HL-60/S4 treated with retinoic acid at 250 ng/mL for 4 days and 3 days (cell line): ENCODE results near the gene C11orf54.
"Not testable (repeated sequence)": the region's sequence is repeated elsewhere in the genome, so short reads cannot be mapped to it uniquely, and the experiment has no call there.

Source experiments
- in situ Hi-C: fragments of 300-500 bp; cut with MboI; formaldehyde crosslinking; loops from 2 replicates; pipeline ENCODE4 v1.7.0; 2022; ENCODE audit warnings: low sequenced_read_pairs

C11orf54 gene

GRCh38 chr11:93734427-93735222 lies 6.8 kb upstream of the C11orf54 start:
- in situ Hi-C loops: no loop called here

DNA sequence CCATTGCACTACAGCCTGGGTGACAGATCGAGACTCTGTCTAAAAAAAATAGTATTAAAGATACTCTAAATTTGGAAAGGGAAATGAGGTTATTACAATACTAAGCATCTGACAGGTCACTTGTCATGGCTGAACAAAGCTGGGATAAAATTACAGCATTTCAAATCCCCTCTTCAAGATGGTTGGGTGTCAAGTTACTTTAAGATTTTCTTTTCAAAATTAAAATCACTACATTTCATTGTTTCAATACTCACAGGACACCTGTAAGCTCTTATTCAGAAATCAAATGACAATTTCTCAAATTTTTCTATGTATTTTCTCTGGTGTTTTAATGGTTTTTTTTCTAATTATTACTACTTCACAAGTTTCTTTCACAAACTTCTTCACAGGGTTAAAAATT lies 5.8 kb upstream of the C11orf54 start:
- in situ Hi-C loops: no loop called here

- in situ Hi-C loops: no loop called here
Observed at GRCh38 chr11:93736129-93736528, 5.3 kb upstream of the C11orf54 start.

DNA sequence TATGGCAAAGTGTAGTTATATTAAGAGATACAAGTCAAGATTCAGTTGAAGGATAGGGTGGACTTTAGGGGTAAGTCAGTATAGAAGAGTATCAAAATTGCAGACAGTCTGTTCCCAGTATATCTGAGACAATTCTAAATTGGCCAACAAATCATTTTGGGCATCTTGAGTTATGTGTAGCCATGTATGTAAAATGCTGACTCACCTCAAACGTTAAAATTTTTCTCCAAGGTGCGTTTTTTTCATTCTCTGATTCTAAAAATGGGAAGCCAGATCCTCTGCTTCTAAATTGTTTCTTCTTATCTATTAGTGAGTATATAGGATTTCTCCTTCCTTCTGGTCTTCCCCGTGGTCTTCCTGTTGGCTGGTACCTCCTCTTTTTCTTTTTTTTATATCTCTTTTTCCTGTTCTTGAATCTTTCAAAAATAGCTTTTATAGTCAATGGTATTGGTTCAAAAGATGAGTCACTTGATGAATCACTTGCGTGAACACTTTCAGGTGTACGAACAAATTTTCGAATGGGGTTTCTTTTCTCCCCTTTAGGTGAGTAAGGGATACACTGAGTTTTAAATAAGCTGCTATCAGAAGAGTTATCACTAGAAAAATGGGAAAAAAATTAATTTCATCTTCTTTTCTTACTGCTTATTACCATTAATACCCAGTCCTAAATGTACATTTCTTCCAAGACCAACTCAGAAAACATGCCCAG lies 3.4 kb upstream of the C11orf54 start:
- in situ Hi-C loops: no loop called here

DNA sequence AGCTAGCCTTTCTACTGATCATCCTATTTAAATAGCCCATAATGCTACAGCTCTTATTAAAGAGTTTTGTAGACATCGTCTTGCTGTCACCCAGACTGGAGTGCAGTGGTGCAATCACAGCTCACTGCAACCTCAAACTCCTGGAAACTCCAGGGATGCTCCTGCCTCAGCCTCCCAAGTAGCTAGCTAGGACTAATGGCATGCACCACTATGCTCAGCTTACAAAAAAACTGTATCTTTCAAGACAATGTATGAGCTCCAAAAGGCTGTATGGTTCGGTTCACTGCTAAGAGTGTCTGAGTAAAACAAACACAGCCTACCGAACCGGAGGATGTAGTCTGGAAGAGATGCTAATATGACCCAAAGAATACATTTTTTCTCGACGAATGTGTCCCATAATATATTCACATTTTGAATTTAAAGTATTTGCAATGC lies 2.8 kb upstream of the C11orf54 start:
- in situ Hi-C loops: no loop called here

- in situ Hi-C loops: no loop called here
Observed at GRCh38 chr11:93740031-93740729, 1.3 kb upstream of the C11orf54 start.

DNA sequence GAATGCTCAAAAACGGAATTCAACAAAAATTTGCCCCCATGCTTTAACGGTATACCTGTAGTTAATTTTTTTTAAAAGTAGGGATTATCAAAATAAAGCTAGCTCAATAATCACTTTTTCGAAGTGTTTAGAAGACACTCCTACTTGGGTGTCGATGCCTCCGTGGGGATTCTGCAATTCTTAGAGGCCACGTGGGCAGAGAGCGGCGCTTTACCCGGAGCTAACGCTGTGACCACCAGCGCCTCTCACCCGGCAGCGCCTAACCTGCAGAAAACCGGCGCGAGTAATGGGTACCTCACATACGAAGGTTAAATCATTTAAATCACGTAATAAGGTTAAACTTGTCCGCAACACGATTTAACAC lies 760 bp upstream of the C11orf54 start:
- in situ Hi-C loops: no loop called here

GRCh38 chr11:93741882-93742226 lies 382 bp downstream of the C11orf54 start:
- in situ Hi-C loops: no loop called here

DNA sequence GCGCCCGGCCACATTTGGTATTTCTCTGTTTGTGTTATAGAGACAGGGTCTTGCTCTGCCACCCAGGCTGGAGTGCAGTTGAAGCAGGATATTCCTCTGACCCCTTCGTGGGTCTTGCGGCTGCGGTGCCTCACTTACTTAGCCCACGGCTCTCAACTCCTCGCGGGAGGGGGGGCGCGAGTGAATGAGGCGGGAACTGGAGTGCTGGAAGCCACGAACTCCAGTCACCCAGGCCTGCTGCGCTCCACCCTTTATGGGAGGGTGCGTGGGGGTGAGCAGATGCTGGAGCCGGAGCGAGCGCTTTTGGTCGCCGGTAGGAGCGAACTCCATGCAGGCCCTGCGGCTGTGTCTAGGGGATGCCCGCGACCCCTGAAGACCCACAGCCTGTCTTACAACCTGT lies 1.8 kb downstream of the C11orf54 start:
- in situ Hi-C loops: no loop called here

GRCh38 chr11:93744669-93745004 lies 3.2 kb downstream of the C11orf54 start:
- in situ Hi-C loops: no loop called here

GRCh38 chr11:93745005-93745755 lies 3.7 kb downstream of the C11orf54 start:
- in situ Hi-C loops: not testable (repeated sequence)

DNA sequence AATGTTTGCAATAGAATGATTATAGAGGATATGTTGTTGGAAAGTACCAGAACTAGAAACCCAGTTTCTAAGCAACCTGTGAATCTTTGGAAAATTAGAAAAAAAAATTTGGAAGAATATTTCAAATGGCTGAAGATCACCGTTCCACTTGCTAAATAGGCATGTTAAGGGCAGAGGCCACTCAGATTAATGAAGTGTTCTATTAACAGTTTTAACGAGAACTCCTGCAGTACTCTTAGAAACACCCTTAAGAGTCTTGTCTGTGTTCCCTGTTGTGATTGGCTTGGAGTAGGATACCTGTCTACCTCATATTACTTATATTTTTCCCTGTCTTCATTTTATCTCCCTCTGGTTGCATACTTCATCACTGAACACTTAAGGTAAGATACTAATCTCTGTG lies 4.6 kb downstream of the C11orf54 start:
- in situ Hi-C loops: no loop called here

- in situ Hi-C loops: no loop called here
Observed at GRCh38 chr11:93747122-93747521, 5.7 kb downstream of the C11orf54 start.

- in situ Hi-C loops: no loop called here
Observed at GRCh38 chr11:93751001-93751400, 9.5 kb downstream of the C11orf54 start.

GRCh38 chr11:93753241-93753640 lies 11.8 kb downstream of the C11orf54 start:
- in situ Hi-C loops: no loop called here

- in situ Hi-C loops: no loop called here
Observed at GRCh38 chr11:93756748-93757147, 15.3 kb downstream of the C11orf54 start.

- in situ Hi-C loops: no loop called here
Observed at GRCh38 chr11:93757301-93757700, 15.8 kb downstream of the C11orf54 start.

DNA sequence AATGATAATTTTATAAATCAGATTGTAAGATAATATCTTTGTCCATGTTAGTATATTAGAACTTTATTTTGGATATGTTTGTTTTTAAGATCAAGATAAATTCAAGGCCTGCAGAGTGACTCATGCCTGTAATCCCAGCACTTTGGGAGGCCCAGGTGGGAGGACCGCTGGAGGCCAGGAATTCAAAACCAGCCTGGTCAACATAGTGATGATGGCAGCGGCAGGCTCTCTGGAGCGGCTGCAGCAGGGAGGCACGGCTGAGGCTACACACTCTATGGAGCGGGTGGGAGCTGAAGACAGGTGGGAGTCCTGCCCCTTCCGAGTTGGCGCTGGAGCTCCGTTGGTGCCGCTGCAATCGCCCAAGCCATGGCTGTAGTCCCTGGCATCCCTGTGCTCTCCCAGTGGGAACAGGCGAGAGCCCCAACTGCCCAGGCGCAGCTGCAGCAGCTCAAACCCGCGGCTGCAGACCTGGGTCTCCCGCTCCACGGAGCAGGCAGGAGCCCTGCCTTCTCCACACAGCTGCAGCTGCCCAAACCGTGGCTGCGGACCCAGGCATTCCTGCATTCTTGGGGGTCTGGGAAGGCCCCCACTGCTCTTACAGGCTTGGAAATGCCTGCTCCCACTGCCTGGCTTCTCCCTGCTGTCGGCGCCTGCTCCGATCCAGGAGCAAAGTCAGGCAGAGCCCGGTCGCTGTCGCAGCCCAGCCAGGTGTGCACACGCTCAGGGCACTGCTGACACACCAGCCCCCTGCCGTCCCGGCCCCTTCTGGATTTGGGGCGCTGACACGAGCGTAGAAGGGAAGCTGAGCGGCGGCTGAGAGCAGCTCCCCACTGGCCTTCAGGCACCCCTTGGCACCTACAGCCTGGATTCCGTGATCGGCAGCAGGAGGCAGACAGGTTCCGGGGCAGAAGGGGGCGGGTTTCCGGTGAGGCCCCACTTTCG lies 16.7 kb downstream of the C11orf54 start:
- in situ Hi-C loops: no loop called here

DNA sequence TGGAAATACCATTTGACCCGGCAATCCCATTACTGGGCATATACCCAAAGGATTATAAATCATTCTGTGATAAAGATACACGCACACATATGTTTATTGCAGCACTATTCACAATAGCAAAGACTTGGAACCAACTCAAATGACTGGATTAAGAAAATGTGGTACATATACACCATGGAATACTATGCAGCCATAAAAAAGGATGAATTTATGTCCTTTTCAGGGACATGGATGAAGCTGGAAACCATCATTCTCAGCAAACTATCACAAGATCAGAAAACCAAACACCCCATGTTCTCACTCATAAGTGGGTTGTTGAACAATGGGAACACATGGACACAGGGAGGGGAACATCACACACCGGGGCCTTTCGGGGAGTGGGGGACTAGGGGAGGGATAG lies 17.7 kb downstream of the C11orf54 start:
- in situ Hi-C loops: not testable (repeated sequence)

- in situ Hi-C loops: no loop called here
Observed at GRCh38 chr11:93761910-93762309, 20.4 kb downstream of the C11orf54 start.
